Hepatocyte (in vitro differentiated cells): ENCODE data around the gene SEMA4A.

Source experiments
- EZH2phosphoT487 ChIP-seq: fragments of 200-600 bp; sonication (generic); IDR thresholded peaks from one replicate; pipeline ENCODE4 v1.6.1; 2018; ENCODE audit warnings: antibody characterized with exemption, mild to moderate bottlenecking, low read depth, moderate library complexity; ENCODE audit not compliant: unreplicated experiment, severe bottlenecking
- TF ChIP-seq, protein P1 (sequence below): fragments of 200-600 bp; sonication (generic); IDR thresholded peaks from 2 replicates; pipeline ENCODE4 v1.5.1; 2016; ENCODE audit warnings: antibody characterized with exemption, mild to moderate bottlenecking; ENCODE audit not compliant: poor library complexity

GRCh38 chr1:156145650-156146019, 7.8 kb upstream of the SEMA4A start:
- TF ChIP-seq, protein P1, sequence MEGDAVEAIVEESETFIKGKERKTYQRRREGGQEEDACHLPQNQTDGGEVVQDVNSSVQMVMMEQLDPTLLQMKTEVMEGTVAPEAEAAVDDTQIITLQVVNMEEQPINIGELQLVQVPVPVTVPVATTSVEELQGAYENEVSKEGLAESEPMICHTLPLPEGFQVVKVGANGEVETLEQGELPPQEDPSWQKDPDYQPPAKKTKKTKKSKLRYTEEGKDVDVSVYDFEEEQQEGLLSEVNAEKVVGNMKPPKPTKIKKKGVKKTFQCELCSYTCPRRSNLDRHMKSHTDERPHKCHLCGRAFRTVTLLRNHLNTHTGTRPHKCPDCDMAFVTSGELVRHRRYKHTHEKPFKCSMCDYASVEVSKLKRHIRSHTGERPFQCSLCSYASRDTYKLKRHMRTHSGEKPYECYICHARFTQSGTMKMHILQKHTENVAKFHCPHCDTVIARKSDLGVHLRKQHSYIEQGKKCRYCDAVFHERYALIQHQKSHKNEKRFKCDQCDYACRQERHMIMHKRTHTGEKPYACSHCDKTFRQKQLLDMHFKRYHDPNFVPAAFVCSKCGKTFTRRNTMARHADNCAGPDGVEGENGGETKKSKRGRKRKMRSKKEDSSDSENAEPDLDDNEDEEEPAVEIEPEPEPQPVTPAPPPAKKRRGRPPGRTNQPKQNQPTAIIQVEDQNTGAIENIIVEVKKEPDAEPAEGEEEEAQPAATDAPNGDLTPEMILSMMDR: no peak
- TF ChIP-seq EZH2phosphoT487: no peak
